SK-N-SH (cell line): Measurements from ENCODE around the gene DHPS. TPM values are rescaled to one million over a fixed set of nuclear protein-coding genes. Genes with fewer than 3 reads are reported as not detected.
"Not testable (repeated sequence)": the region's sequence is repeated elsewhere in the genome, so short reads cannot be mapped to it uniquely, and the experiment has no call there.

Source experiments
- CTCF ChIA-PET: fragments of 300-600, 350-600 bp; formaldehyde crosslinking; extraction: SDS; loops from one replicate; lab custom pipeline; 2021; lab: Yijun Ruan, JAX
- POLR2A ChIA-PET: fragments of 350-600 bp; sonication (Branson Sonifier 250); formaldehyde crosslinking; extraction: SDS; loops from one replicate; lab custom pipeline; 2020; ENCODE audit warnings: antibody characterized with exemption, inconsistent platforms; lab: Yijun Ruan, JAX
- DNase-seq: peaks from one replicate; pipeline ENCODE4 v3.0.0; 2012
- H2AFZ ChIP-seq: fragments of 200-600 bp; sonication (generic); 2 replicates; pipeline ENCODE4 v1.8.1; 2016; ENCODE audit warnings: antibody characterized with exemption, mild to moderate bottlenecking, low read depth
- H3F3A ChIP-seq: fragments of 200-600 bp; sonication (generic); replicated peaks from 2 replicates; pipeline ENCODE3; 2016; ENCODE audit warnings: antibody characterized with exemption, mild to moderate bottlenecking; ENCODE audit not compliant: insufficient read depth
- H3K27ac ChIP-seq, 2 experiments: fragments of 200-500 bp in 1 of 2; fragments of 200-600 bp in 1 of 2; sonication (Bioruptor generic) in 1 of 2; sonication (generic), shearing (Covaris generic) in 1 of 2; 2 replicates each; pipeline versions ENCODE4 v1.5.1 to v1.6.1; 2014 to 2016; ENCODE audit warnings: low read depth in 2 of 2, inconsistent platforms in 1 of 2, low read length in 1 of 2, mild to moderate bottlenecking in 1 of 2, mixed read lengths in 1 of 2
- H3K27me3 ChIP-seq: fragments of 200-600 bp; sonication (generic), shearing (Covaris generic); 2 replicates; pipeline ENCODE4 v1.6.1; 2016; ENCODE audit warnings: mixed run types; ENCODE audit not compliant: insufficient read depth
- H3K36me3 ChIP-seq, 2 experiments: fragments of 200-500 bp in 1 of 2; fragments of 200-600 bp in 1 of 2; sonication (Bioruptor generic) in 1 of 2; sonication (generic) in 1 of 2; replicated peaks in 1 of 2; 2 replicates each; pipeline versions ENCODE3 to v1.5.1; 2014 to 2016; ENCODE audit warnings: low read length in 1 of 2, mild to moderate bottlenecking in 1 of 2; ENCODE audit not compliant: insufficient read depth in 2 of 2, control insufficient read depth in 1 of 2
- H3K4me1 ChIP-seq, 2 experiments: fragments of 200-500 bp in 1 of 2; fragments of 200-600 bp in 1 of 2; sonication (Bioruptor generic) in 1 of 2; sonication (generic), shearing (Covaris generic) in 1 of 2; 2 replicates each; pipeline versions ENCODE4 v1.5.1 to v1.6.1; 2014 to 2016; ENCODE audit warnings: low read depth in 1 of 2, low read length in 1 of 2, mixed run types in 1 of 2; ENCODE audit not compliant: insufficient read depth in 2 of 2, control insufficient read depth in 1 of 2
- H3K4me2 ChIP-seq: fragments of 200-600 bp; sonication (generic), shearing (Covaris generic); 2 replicates; pipeline ENCODE4 v1.6.1; 2017; ENCODE audit warnings: mixed run types
- H3K4me3 ChIP-seq, 2 experiments: fragments of 200-500 bp in 1 of 2; fragments of 200-600 bp in 1 of 2; sonication (Bioruptor generic) in 1 of 2; sonication (generic), shearing (Covaris generic) in 1 of 2; 2 replicates each; pipeline versions ENCODE4 v1.5.1 to v1.8.1; 2014 to 2016; ENCODE audit warnings: low read depth in 2 of 2, inconsistent platforms in 1 of 2, low read length in 1 of 2, mild to moderate bottlenecking in 1 of 2, mixed read lengths in 1 of 2, moderate library complexity in 1 of 2
- H3K79me2 ChIP-seq: fragments of 200-600 bp; sonication (generic); 2 replicates; pipeline ENCODE4 v1.8.1; 2017; ENCODE audit warnings: mild to moderate bottlenecking; ENCODE audit not compliant: insufficient read depth
- H3K9ac ChIP-seq: fragments of 200-600 bp; sonication (generic); 2 replicates; pipeline ENCODE4 v1.6.1; 2017; ENCODE audit warnings: mixed run types
- H3K9me2 ChIP-seq: fragments of 200-600 bp; sonication (generic); 2 replicates; pipeline ENCODE4 v1.6.1; 2017; ENCODE audit warnings: mixed run types
- H3K9me3 ChIP-seq: fragments of 200-600 bp; sonication (generic); 2 replicates; pipeline ENCODE4 v1.6.1; 2017; ENCODE audit warnings: mixed run types, mild to moderate bottlenecking, moderate library complexity
- H4K20me1 ChIP-seq: fragments of 200-600 bp; sonication (generic); 2 replicates; pipeline ENCODE4 v1.6.1; 2017; ENCODE audit warnings: mild to moderate bottlenecking, mixed run types; ENCODE audit not compliant: insufficient read depth
- CHD2 ChIP-seq: fragments of 150-350 bp; IDR thresholded peaks from 2 replicates; pipeline ENCODE4 v1.6.1; 2018; ENCODE audit warnings: low read length; ENCODE audit not compliant: partially characterized antibody
- ELF1 ChIP-seq: IDR thresholded peaks from 2 replicates; pipeline ENCODE4 v1.4.0; 2012
- EZH2phosphoT487 ChIP-seq: fragments of 200-600 bp; sonication (generic); IDR thresholded peaks from 2 replicates; pipeline ENCODE4 v1.6.1; 2017; ENCODE audit warnings: low read depth, mixed run types, mild to moderate bottlenecking, antibody characterized with exemption, moderate library complexity, borderline replicate concordance
- FOSL2 ChIP-seq: IDR thresholded peaks from 2 replicates; pipeline ENCODE4 v1.4.0; 2012; ENCODE audit warnings: low read depth, mild to moderate bottlenecking, moderate library complexity, borderline replicate concordance
- FOXM1 ChIP-seq: IDR thresholded peaks from 2 replicates; pipeline ENCODE4 v1.4.0; 2012; ENCODE audit warnings: low read depth, mild to moderate bottlenecking
- GATA2 ChIP-seq: sonication (generic); formaldehyde crosslinking; IDR thresholded peaks from 2 replicates; pipeline ENCODE4 v1.5.0; 2020; ENCODE audit warnings: mild to moderate bottlenecking, missing genetic modification reagents
- JUND ChIP-seq: IDR thresholded peaks from 2 replicates; pipeline ENCODE4 v1.4.0; 2012
- MEF2A ChIP-seq: IDR thresholded peaks from 2 replicates; pipeline ENCODE4 v1.4.0; 2012; ENCODE audit warnings: low read depth, borderline replicate concordance
- MXI1 ChIP-seq: IDR thresholded peaks from 2 replicates; pipeline ENCODE4 v1.6.1; 2012; ENCODE audit warnings: mild to moderate bottlenecking, low read depth, low read length, improper control_type of control experiment
- NRF1 ChIP-seq: IDR thresholded peaks from 2 replicates; pipeline ENCODE4 v1.6.1; 2012; ENCODE audit warnings: low read depth, mild to moderate bottlenecking, low read length
- RFX5 ChIP-seq: IDR thresholded peaks from 2 replicates; pipeline ENCODE4 v1.6.1; 2012; ENCODE audit warnings: mild to moderate bottlenecking, improper control_type of control experiment, low read length
- SIN3A ChIP-seq: IDR thresholded peaks from 2 replicates; pipeline ENCODE4 v1.6.1; 2012; ENCODE audit warnings: low read depth, mild to moderate bottlenecking, low read length, moderate library complexity, borderline replicate concordance
- SMC3 ChIP-seq: IDR thresholded peaks from 2 replicates; pipeline ENCODE4 v1.6.1; 2012; ENCODE audit warnings: low read depth, low read length, improper control_type of control experiment
- TAF1 ChIP-seq: IDR thresholded peaks from 2 replicates; pipeline ENCODE4 v1.6.1; 2012; ENCODE audit warnings: low read depth, mild to moderate bottlenecking, low read length, moderate library complexity, borderline replicate concordance
- WGBS: methylation state at CpG from one replicate; pipeline ENCODE4 v1.1.6; 2017; ENCODE audit warnings: low lambda C conversion rate; 5-methylcytosine and 5-hydroxymethylcytosine counted together
- polyA plus RNA-seq, 3 experiments: library from polyadenylated mRNA; depleted of rRNA; stranded (reverse); fragments of >200 nt; gene quantifications; 2 replicates each; pipeline ENCODE4 v1.2.3, GENCODE V29; 2012
- TF ChIP-seq, protein P1 (sequence below): fragments of 200-600 bp; sonication (generic); IDR thresholded peaks from 2 replicates; pipeline ENCODE4 v1.6.1; 2017; ENCODE audit warnings: antibody characterized with exemption, mild to moderate bottlenecking, moderate library complexity
- TF ChIP-seq, protein P2 (sequence below): IDR thresholded peaks from 2 replicates; pipeline ENCODE4 v1.4.0; 2012; ENCODE audit warnings: low read depth
- TF ChIP-seq, protein P3 (sequence below): fragments of 150-350 bp; IDR thresholded peaks from 2 replicates; pipeline ENCODE4 v1.6.1; 2017; ENCODE audit warnings: antibody characterized with exemption, low read length, low read depth, borderline replicate concordance

Gene DHPS
- polyA plus RNA-seq, 1 of the 3 experiments (the other 2 are of a cell fraction): 179 TPM

DNA sequence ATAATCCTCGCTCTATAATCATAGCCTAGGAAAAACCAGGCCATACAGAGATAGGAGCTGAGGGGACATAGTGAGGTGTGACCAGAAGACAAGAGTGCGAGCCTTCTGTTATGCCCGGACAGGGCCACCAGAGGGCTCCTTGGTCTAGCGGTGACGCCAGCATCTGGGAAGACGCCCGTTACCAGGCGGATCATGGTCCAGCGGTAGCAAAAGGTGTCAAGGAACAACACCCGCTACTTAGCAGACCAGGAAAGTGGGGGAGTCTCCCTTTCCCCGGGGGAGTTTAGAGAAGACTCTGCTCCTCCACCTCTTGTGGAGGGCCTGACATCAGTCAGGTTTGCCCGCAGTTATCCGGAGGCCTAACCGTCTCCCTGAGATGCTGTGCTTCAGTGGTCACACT lies 30.4 kb upstream of the DHPS start:
- Histone ChIP-seq H3K36me3 (peaks cover 42 to 43% of the 10 kb centered on the region in 2 experiments), H3K79me2 (peaks cover 24% of the 10 kb centered on the region; the same call in 1 of the 2 replicates), H3F3A (peaks cover 12% of the 10 kb centered on the region)
- H3K9me3 ChIP-seq, H4K20me1 ChIP-seq, H2AFZ ChIP-seq, DNase-seq, H3K9ac ChIP-seq, H3K27me3 ChIP-seq, H3K9me2 ChIP-seq, POLR2A ChIA-PET, H3K4me2 ChIP-seq, H3K4me1 ChIP-seq, H3K4me3 ChIP-seq, H3K27ac ChIP-seq: not testable (repeated sequence)
- TF ChIP-seq, protein P1, sequence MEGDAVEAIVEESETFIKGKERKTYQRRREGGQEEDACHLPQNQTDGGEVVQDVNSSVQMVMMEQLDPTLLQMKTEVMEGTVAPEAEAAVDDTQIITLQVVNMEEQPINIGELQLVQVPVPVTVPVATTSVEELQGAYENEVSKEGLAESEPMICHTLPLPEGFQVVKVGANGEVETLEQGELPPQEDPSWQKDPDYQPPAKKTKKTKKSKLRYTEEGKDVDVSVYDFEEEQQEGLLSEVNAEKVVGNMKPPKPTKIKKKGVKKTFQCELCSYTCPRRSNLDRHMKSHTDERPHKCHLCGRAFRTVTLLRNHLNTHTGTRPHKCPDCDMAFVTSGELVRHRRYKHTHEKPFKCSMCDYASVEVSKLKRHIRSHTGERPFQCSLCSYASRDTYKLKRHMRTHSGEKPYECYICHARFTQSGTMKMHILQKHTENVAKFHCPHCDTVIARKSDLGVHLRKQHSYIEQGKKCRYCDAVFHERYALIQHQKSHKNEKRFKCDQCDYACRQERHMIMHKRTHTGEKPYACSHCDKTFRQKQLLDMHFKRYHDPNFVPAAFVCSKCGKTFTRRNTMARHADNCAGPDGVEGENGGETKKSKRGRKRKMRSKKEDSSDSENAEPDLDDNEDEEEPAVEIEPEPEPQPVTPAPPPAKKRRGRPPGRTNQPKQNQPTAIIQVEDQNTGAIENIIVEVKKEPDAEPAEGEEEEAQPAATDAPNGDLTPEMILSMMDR: peak; percentile 52
- CTCF ChIA-PET: interaction anchor here (1.0 to 1.4 kb wide), 2 partner anchors 8 to 10 kb away, joined by 3 to 4 read pairs; no protein-coding TSS in a partner anchor
- WGBS: 100% methylated on average over 2 of the region's 14 CpGs

DNA sequence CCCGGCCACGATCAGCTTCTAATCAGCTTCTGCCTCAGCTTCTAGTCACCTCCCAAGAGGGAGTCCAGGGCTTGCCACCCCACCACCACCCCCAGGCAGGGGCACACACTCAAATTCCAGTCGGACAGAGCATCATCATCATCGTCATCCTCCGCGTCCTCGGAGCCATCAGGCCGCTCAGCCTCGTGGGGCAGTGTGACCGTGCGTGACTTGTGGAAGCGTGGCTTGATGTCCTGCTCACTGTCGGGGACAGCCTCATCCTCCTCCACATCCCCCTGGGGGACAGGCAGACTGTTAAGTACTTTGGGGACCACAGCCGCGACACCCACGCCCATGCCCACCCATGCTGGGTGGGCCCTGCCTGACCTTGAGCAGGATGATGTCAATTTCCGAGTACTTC lies 29.5 kb upstream of the DHPS start:
- no peak overlapping the region for H3K9ac ChIP-seq
- H3K4me1 ChIP-seq: no peaks in the 10 kb centered on the region
- no peak overlapping the region for H2AFZ ChIP-seq
- no peak overlapping the region for H3K4me3 ChIP-seq
- POLR2A ChIA-PET: no interaction called here
- peaks cover 15% of the 10 kb centered on the region; the same call in 1 of the 2 replicates for H3K79me2 ChIP-seq
- 98% methylated on average over 14 of the region's 17 CpGs for WGBS
- peaks cover 42 to 43% of the 10 kb centered on the region in 2 experiments for H3K36me3 ChIP-seq
- H3K27me3 ChIP-seq: no peaks in the 10 kb centered on the region
- peaks cover 12% of the 10 kb centered on the region for H3F3A ChIP-seq
- H3K27ac ChIP-seq: no peak overlapping the region
- no peaks in the 10 kb centered on the region for H4K20me1 ChIP-seq
- CTCF ChIA-PET: interaction anchor here (1.3 to 1.6 kb wide), 5 partner anchors 11 to 46 kb away, joined by 3 to 7 read pairs (median 4); no protein-coding TSS in a partner anchor
- no peak for DNase-seq
- H3K9me3 ChIP-seq: no peaks in the 10 kb centered on the region
- H3K4me2 ChIP-seq: no peak overlapping the region
- TF ChIP-seq NRF1: no peak
- TF ChIP-seq TAF1: no peak
- TF ChIP-seq, protein P2, sequence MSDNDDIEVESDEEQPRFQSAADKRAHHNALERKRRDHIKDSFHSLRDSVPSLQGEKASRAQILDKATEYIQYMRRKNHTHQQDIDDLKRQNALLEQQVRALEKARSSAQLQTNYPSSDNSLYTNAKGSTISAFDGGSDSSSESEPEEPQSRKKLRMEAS: no peak
- TF ChIP-seq, all 33 proteins: peak for 0
- no peaks in the 10 kb centered on the region for H3K9me2 ChIP-seq

DNA sequence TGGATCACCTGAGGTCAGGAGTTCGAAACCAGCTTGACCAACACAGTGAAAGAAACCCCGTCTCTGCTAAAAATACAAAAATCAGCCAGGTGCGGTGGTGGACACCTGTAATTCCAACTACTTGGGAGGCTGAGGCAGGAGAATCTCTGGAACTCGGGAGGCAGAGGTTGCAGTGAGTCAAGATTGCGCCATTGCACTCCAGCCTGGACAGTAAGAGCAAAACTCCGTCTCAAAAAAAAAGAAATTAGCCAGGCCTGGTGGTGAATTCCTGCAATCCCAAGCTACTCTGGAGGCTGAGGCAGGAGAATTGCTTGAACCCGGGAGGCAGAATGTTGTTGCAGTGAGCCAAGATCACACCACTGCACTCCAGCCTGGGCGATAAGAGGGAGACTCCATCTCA lies 27.0 kb upstream of the DHPS start:
- peaks cover 34 to 46% of the 10 kb centered on the region in 2 experiments for H3K36me3 ChIP-seq
- ChIA-PET CTCF (interaction anchor here (0.9 to 1.1 kb wide), 2 partner anchors 49 to 52 kb away, joined by 6 to 7 read pairs; no protein-coding TSS in a partner anchor), POLR2A (no interaction called here)
- peaks cover 20% of the 10 kb centered on the region for H3F3A ChIP-seq
- H4K20me1 ChIP-seq: no peaks in the 10 kb centered on the region
- H3K4me3 ChIP-seq: no peak overlapping the region
- no peaks in the 10 kb centered on the region for H3K27me3 ChIP-seq
- DNase-seq: no peak
- 96% methylated on average over 8 of the region's 8 CpGs for WGBS
- no peak overlapping the region for H2AFZ ChIP-seq
- no peak overlapping the region for H3K4me2 ChIP-seq
- no peak overlapping the region for H3K9ac ChIP-seq
- H3K27ac ChIP-seq: no peak overlapping the region
- no peaks in the 10 kb centered on the region for H3K9me3 ChIP-seq
- no peaks in the 10 kb centered on the region for H3K4me1 ChIP-seq
- H3K9me2 ChIP-seq: no peaks in the 10 kb centered on the region
- peaks cover 9% of the 10 kb centered on the region; the same call in 1 of the 2 replicates for H3K79me2 ChIP-seq
- no peak for TF ChIP-seq JUND
- no peak for TF ChIP-seq RFX5
- no peak for TF ChIP-seq EZH2phosphoT487
- TF ChIP-seq MEF2A: no peak
- no peak for TF ChIP-seq SIN3A
- no peak for TF ChIP-seq GATA2
- TF ChIP-seq MXI1: no peak
- no peak for TF ChIP-seq SMC3
- no peak for TF ChIP-seq FOXM1
- TF ChIP-seq, protein P3, sequence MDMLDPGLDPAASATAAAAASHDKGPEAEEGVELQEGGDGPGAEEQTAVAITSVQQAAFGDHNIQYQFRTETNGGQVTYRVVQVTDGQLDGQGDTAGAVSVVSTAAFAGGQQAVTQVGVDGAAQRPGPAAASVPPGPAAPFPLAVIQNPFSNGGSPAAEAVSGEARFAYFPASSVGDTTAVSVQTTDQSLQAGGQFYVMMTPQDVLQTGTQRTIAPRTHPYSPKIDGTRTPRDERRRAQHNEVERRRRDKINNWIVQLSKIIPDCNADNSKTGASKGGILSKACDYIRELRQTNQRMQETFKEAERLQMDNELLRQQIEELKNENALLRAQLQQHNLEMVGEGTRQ: no peak
- no peak for TF ChIP-seq ELF1
- no peak for TF ChIP-seq CHD2
- TF ChIP-seq, protein P2: no peak
- no peak for TF ChIP-seq FOSL2
